HG02759 (cell line): ENCODE data around the gene PTPN22.

ENCODE experiments used
- ATAC-seq: cut with Tn5 transposase; IDR thresholded peaks from one replicate; pipeline ENCODE4 v1.9.1; 2021; ENCODE audit warnings: mild to moderate bottlenecking, moderate library complexity; ENCODE audit not compliant: unreplicated experiment

Gene PTPN22

GRCh38 chr1:113765306-113766230, 105.9 kb downstream of the PTPN22 start:
- ATAC-seq, result no peak
